Retina (tissue), 1 donor: Measurements from ENCODE around the gene SAFB.
A peak's percentile ranks its signal among the peaks of the same experiment; 100 is the strongest.

ENCODE experiments used
- DNase-seq: peaks from one replicate; pipeline ENCODE4 v3.0.0-alpha.2; 2016

The SAFB gene

DNA sequence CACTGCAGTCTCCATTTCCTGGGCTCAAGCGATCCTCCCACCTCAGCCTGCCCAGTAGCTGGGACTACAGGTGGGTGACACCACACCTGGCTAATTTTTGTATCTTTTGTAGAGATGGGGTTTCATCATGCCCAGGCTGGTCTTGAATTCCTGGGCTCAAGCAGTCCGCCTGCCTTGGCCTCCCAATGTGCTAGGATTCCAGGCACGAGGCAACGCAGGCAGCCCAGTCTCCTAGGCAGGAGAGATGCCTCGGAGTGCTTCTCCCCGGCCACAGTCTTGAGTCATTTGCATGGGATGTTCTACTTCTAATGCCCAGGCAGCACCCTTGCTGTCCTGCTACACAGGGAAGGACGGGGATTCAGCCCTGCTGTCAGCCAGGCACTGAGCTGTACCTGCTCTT lies 48.7 kb downstream of the SAFB start:
- no peak for DNase-seq

DNA sequence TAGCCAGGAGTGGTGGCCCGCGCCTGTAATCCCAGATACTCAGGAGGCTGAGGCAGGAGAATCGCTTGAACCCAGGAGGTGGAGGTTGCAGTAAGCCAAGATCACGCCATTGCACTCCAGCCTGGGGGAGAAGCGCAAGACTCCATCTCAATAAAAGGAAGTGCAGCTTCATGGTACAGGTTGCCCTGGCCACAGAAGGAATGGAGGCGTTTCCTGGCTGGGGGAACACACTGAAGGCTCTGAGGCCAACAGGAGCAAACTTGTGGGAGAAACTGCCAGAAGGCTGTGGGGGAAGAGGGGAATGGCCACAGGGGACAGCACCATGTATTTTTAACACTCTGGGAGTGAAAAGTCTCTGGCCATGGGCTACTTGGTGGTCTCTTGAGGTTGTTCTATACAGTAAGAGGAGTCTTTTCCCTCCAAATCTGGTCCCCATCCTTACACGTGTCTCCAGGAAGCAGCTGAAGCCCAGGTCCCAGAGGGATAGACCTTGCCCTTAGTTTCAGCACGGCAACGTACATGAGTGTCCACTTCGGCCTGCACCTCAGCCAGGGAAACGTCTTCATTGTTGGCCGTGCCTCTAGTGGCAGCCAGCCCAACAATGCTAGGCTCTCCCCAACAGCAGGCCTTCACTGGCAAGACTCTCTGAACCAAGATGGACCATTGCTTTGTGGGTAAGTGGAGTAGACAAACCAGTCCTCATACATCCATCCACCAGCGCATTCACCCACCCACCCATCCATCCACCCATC lies 50.0 kb downstream of the SAFB start:
- no peak for DNase-seq

DNA sequence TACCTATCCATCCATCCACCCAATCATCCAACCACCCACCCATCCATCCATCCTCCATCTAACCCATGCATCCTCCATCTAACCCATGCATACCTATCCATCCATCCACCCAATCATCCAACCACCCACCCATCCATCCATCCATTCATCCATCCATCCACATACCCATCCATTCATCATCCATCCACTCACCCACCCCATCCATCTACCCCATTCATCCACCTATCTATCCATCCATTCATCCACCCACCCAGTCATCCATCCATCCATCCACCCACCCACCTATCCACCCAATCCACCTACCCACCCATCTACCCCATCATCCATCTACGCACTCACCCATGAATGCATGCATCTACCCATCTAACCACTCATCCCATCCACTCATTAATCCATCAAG lies 50.9 kb downstream of the SAFB start:
- no peak for DNase-seq

DNA sequence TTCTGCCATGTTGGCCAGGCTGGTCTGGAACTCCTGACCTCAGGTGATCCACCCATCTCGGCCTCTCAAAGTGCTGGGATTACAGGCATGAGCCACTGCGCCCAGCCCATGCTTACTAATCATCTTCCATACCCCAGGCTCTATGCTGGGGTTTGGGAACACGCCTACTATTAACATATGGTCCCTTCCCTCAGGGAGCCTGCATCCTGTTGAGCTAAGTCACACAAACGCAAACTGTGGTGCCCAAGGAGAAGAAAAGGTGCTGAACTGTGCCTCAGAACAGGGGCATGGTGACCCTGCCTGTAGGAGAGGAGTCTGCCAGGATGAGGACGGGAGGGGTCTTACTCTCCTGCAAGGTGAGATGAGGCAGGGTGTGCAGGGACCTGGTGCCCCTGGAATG lies 51.8 kb downstream of the SAFB start:
- DNase-seq: no peak

DNA sequence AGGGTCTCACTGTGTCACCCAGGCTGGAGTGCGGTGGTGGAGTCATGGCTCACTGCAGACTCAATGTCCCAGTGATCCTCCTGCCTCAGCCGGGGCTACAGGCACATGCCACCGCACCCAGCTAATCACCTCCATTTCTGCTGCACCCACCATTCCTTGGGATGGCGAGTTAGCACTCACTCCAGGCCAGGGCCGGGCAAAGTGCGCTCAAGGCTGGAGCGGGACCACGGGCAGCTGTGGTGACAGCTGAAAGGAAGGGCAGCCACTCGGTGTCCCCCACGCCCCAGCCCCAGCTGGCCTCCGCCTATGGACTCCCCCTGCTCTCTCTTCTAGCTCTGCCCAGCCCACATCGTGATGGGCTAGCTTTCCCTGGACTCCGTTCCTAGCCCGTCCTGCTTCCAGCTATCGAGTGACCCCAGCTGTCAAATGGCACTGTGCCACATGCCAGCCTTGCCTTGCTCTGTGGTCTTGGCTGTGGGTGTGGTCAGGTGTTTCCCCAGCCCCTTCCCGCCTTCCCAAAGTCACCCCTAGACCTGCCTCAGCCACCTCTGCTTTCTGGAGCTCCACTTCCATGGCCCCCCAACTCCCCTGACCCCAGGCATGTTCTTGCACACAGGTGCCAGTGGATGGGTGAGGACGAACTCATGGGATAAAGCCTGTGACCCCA lies 53.4 kb downstream of the SAFB start:
- DNase-seq: no peak

DNA sequence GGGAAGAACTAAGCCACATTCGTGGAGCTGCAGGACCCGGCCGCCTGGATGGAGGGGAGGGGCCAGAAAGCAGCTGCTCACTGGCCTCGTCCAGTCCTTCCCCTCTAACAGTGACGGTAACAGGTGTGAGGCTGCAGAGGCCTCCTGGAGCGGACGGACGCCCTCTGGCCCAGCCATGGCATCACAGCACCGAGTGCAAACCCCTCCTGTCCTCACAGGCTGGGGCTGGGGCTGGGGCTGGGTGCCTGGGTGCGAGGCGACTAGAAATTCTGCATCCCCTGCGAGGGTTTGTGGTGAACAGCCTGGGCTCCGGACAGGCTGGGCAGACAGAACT lies 53.9 kb downstream of the SAFB start:
- DNase-seq: no peak

DNA sequence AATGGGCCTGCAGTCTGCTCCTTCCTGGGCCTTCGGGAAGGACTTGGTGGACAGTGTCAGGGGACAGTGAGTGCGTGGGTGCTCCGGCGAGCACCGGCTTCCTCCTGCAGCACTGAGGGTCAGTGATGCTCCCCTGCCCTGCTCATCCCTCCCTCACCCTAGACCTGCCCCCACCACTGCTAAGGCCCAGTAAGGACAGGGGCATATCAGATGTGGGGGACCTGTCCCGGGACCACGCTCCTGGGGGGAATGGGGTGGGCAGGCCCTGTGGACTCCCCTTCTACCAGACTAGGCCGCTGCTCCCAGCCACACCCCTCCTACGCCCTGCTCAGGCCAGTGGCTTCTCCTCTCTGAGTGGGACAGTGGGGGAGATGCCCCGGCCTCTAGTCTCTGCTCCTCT lies 54.3 kb downstream of the SAFB start:
- DNase-seq: no peak

DNA sequence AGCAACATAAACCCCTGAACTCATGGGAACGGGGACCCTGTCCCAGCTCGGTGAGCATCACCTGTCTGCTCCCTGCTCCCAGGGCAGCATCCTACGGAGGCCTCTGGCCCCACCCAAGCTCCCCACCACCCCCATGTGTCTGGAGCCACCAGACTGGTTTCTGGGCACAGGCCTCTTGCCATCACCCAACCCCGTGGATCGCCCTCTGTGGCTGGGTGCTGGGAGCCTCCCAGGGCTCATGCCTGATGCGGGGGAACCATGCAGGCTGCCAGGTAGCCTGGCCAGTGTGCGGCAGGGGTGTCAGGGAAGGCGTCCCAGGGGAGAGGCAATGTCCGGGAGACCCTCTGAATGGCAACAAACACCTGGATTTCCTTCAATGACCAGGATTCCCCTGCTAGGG lies 54.7 kb downstream of the SAFB start:
- no peak for DNase-seq

DNA sequence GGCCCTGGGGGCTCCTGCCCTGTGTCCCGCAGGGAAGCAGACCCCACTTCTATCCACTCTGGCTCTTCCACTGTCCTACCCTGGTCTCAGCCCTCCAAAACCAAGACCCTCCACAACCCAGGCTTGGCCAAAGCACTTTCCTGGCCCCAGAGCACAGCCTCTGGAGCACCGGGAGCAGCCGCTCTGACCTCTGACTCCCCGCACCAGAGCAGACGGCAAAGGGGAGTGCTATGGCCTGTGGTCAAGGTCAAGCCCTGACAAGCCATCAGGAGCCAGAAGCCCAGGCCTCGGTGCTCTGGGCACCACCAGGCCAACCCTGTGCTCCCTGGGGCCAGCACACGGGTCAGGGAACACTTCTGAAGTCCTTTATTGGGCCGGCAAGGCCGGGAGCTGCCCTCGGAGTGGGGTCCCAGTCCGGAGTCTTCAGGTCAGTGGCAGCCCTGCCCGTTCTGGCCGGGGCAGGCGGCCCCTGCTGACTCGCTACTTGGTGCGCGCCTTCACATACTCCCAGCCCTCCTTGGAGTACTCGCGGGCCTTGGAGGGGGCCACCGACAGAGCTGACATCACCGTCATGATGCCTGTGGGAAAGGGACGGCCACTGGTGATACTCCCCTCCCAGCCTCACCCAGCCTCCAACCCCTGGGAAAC lies 55.3 kb downstream of the SAFB start:
- DNase-seq: no peak

DNA sequence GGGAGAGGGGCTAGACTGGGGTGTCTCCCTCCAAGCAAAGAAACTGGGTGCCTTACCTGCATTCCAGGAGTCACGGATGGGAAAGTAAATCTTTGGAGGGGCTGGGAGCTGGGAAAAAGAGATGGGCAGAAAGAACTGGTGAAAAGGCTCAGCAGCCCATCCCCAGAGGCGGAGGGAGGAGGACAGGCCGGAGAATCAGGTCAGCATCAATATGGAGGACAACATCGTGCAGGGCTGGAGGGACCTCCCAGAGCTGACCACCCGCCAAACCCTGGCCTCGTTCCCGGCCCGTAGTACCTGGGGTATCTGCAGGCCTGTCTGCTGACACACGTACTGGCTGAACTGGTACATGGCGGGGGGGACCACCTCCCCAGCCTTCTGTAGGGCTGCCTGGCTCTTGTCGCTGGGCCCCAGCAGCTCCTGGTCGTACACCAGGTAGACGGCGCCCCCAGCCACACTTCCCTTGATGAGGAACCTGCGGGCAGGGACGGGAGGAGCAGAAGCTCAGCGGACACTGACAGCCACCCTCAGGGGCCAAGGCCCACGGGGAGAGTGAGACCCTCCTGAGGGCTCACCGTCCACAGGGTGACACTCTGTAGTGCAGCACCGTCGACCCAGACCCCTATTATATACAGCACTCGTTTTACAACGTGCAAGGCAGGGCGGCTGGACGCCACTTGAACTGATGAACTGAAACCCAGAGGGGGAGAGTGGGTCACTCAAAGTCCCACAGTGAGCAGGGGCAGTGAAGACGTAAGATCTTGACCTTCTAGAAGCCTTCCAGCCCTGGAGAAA lies 56.6 kb downstream of the SAFB start:
- no peak for DNase-seq

DNA sequence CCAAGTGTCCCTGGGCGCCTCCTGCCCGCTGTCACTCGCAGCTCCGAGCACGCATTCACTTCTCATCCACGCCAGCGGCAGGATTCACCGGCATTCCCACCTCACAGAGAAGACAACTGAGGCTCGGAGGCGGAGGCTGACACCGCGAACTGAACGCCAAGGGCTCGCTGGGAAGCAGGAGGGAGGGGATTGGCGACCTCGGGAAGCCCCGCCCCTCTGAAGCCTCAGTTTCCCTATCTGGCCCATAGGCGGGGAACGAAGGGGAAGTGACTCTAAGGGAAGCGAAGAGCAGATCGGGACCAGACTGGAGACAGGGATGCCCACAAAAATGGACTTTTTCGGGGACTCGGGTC lies 57.2 kb downstream of the SAFB start:
- DNase-seq: no peak

DNA sequence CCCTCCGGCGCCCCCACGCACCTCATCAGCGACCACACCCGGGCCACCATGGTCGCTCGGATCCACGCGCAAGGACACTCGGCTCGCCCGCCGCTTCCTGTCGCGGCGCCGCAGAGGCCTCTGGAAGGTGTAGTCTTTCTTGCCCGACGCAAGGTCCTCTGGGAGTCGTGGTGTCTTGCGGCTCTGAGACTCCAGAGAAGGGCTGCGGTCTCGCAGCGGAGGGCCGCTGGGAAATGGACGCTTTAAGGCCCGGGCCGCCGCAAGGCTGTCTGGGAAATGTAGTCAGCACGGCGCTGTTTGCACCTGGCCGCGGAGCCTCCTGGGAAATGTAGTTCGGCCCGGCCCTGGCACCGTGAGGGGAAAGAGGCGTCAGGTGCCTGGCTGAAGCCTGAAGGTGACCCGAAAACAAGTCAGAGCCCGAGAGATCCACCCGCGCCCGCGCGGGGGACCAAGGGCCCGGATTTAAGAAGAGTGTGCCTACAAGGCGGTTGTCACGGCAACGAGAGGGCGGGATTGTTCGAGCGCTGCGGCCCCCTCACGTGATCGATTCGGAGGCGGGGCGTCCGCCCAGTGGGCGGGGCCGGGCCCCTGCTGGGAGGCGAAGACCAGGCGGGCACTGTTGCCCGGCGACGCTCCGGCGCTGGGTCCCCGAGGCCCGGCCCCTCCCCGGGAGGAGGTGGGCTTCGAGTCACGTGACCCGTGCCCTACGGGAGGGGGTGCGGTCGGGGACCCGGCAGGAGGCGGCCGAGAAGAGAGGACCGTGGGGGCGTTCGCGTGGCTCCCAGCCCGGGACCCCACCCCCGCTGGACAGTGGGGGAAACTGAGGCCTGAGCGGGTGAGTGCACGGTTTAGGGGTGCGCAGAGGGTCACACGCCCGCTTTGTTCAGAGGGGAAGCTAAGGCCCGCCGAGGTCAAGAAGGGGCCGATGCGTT lies 57.8 kb downstream of the SAFB start, which contains the start of the genes HSD11B1L and MICOS13:
Gene HSD11B1L (plus strand): TSS at position 591 of the 932 bp plus-strand sequence. CDS start 3,806 bp downstream, outside the sequence.
Gene MICOS13 (minus strand): TSS at position 80 of the 932 bp plus-strand sequence. CDS start 30 bp downstream, at position 50.
- peak; percentile 100 for DNase-seq

DNA sequence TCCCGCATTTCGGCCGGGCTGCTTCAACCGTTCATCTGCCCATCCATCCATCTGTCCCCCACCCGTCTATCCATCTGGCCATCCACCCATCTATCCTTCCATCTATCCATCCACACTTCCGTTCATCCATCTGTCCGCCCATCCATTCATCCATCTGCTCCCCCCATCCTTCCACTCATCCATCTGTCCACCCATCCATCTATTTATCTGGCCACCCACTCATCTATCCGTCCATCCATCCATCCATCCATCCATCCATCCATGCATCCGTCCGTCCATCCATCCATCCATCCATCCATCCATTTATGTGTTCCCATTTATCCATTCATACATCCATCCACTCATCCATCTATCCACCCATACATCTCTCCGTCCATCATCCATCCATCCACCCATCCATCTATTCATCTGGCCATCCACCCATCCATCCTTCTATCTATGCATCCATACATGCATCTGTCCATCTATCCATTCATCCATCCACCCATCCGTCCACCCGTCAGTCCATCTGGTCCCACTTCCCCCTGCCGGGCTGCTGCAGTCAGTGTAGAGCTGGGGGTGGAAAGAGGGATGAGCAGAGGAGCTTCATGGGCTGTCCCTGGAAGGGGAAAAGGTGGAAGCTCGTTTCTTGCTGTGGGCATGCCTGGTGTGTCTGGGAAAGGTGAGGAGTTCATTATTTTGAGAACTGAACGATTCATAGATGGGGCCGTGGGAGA lies 58.7 kb downstream of the SAFB start:
- no peak for DNase-seq

DNA sequence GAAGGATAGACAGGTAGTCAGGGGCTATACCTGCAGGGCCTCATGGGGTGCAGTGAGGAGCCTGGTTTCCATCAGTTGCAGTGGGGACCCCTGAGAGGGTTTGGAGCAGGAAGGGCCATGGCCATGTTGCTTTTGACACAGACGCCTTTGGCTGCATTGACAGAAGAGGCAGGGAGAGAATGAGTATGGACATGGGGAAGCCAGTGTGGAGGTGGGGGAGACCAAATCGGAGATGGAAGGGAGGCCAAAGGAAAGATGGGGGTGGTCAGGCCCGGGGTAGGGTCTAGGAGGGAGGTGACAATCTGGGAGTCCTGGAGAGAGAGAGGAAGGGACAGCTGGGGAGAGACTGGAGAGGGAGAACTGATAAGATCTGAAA lies 59.2 kb downstream of the SAFB start:
- DNase-seq: no peak

DNA sequence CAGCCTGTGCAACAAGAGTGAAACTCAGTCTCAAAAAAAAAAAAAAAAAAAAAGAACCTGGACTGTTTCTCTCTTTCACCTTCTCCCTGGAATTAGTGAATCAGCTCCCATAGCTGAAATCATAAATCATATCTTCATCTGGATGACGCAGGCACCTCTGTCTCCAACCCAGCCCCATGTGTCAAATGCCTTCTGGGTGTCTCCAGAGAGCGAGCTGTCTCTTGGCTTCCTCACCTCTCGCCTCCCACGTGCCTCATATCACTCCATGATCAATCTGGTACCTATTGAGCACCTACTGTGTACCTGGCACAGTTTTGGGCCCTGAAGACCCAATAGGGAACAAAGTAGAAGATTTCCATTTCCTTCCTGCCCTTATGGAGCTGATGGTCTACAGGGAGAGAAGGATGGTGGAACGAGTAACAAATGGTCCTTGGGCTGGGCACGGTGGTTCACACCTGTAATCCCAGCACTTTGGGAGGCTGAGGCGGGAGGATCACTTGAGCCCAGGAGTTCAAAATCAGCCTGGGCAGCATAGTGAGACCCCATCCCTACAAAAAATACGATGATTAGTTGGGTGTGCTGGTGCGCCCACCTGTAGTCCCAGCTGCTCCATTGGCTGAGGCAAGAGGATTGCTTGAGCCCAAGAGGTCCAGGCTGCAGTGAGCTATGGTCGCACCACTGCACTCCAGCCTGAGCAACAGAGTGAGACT lies 60.4 kb downstream of the SAFB start:
- no peak for DNase-seq

DNA sequence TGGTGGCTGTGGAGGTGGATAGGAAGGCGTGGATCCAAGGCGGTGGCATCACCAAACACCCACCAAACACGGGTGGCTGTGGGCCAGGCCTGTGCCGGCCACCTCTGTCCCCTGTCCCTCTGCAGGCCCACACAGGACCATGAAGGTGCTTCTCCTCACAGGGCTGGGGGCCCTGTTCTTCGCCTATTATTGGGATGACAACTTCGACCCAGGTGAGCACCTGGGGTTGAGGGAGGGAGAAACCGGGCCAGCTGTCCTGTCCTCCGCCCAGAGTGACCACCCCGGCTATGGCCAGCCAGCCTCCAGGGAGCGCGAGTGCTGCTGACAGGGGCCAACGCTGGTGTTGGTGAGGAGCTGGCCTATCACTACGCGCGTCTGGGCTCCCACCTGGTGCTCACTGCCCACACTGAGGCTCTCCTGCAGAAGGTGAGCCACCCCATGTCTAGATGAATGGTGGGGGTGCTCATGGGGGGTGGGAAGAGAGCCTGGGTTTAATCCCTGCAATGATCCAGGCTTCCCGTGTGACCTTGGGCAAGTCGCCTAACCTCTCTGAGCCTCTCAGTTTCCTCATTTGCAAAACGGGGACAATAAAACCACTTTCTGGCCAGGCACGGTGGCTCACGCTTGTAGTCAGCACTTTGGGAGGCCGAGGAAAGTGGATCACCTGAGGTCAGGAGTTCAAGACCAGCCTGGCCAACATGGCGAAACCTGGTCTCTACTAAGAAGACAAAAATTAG lies 62.0 kb downstream of the SAFB start:
- no peak for DNase-seq

DNA sequence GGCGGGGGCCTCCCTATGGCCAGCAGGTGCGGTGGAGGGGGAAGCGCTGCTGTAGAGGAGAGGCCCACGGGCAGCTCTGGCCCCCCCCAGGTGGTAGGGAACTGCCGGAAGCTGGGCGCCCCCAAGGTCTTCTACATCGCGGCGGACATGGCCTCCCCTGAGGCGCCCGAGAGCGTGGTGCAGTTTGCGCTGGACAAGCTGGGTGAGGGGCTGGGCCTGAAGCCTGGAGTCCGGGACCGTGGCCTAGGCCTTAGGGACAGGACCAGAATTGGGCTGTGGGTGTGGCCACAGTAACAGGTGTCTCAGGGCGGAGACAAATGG lies 63.4 kb downstream of the SAFB start:
- DNase-seq: no peak

DNA sequence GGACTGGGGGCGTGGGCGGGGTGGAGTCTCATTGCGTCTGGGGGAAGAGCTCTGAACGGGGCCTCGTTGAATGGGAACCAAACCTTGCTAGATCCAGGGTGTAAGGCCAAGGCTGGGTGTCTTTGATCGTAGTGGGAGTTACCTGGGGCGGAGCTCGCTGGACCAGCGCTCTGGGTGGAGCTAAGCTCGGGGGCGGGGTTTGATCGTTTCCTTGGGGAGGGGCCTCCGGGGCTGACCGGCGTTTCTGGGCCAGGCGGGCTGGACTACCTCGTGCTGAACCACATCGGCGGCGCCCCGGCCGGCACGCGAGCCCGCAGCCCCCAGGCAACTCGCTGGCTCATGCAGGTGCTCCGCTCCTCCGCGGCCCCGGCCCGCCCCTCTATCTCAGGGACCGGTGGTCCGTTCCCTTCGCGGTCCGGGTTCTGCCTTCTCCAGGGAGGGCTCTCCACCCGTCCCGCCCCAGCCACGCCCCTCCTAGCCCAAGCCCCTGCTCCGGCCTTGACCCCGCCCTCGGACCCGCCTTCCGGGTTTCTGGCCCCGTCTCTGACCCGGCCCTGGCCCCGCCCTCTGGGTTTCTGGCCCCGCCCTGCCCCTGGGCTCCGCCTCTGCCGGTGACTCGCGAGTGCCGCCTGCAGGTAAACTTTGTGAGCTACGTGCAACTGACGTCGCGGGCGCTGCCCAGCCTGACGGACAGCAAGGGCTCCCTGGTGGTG lies 63.9 kb downstream of the SAFB start:
- DNase-seq: peak; percentile 95

DNA sequence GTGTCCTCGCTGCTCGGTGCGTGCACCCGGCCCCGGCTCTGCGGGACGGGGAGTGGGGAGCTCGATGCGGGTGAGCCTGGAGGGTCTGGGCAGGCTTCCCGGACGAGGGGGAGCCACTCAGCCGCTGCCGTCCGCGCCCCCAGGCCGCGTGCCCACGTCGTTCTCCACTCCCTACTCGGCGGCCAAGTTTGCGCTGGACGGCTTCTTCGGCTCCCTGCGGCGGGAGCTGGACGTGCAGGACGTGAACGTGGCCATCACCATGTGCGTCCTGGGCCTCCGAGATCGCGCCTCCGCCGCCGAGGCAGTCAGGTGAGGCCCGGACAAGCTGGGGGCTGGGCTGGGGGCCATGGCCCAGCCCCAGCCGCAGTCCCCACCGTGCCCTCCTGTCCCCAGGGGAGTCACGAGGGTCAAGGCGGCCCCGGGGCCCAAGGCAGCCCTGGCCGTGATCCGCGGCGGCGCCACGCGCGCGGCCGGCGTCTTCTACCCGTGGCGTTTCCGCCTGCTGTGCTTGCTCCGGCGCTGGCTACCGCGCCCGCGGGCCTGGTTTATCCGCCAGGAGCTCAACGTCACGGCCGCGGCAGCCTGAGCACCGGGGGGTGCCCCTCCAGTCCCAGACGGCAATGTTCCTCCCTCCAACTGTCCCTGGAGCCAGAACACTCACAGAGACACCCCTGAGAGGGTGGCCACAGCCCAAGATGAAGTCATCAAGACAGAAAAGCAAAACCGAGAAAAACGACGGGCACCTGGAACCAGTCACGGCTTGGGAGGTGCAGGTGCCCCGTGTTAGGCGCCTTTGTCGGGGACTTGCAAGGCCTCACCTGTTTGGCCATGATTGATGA lies 64.7 kb downstream of the SAFB start:
- DNase-seq: no peak
